ENCODE data around the gene TMEM131. TPM values are rescaled to one million over a fixed set of nuclear protein-coding genes. Genes with fewer than 3 reads are reported as not detected.

TMEM131 gene
- total RNA-seq, 2 donors from 2014 or later: 29.0 to 31.7 TPM

DNA sequence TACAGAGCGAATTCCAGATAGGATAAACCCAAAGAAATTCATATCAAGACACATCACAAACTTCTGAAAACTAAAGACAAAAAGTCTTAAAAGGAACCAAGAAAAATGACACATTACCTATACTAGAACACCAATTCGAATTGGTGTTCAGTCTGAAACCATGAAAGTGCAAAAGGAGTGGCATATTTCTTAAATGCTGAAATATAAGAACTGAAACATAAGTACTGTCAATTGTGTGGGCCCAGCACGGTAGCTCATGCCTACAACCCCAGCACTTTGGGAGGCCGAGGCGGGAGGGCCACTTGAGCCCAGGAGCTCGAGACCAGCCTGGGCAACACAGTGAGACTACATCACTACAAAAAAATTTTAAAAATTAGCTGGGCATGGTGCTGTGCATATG, 43.4 kb downstream of the TMEM131 start:
- DNase-seq (ENCODE audit: low spot score in 2 of 2) (no peak), ATAC-seq (no peak)
- no peaks in the 10 kb centered on the region for H3K9me3 Mint-ChIP-seq
- peak overlapping the region in 1 of 2 donors; percentile 72 for H3K27ac Mint-ChIP-seq
- H3K36me3 Mint-ChIP-seq: peaks cover 0 to 9% of the 10 kb centered on the region in 2 donors

- peak; percentile 51 to 99 for ATAC-seq
- Mint-ChIP-seq H3K27ac (peak overlapping the region; percentile 45 to 72), H3K9me3 (no peaks in the 10 kb centered on the region), H3K36me3 (peaks cover 0 to 9% of the 10 kb centered on the region in 2 donors)
- DNase-seq (ENCODE audit: low spot score in 2 of 2): no peak
Observed at GRCh38 chr2:97951155-97951680, 44.5 kb downstream of the TMEM131 start.

DNA sequence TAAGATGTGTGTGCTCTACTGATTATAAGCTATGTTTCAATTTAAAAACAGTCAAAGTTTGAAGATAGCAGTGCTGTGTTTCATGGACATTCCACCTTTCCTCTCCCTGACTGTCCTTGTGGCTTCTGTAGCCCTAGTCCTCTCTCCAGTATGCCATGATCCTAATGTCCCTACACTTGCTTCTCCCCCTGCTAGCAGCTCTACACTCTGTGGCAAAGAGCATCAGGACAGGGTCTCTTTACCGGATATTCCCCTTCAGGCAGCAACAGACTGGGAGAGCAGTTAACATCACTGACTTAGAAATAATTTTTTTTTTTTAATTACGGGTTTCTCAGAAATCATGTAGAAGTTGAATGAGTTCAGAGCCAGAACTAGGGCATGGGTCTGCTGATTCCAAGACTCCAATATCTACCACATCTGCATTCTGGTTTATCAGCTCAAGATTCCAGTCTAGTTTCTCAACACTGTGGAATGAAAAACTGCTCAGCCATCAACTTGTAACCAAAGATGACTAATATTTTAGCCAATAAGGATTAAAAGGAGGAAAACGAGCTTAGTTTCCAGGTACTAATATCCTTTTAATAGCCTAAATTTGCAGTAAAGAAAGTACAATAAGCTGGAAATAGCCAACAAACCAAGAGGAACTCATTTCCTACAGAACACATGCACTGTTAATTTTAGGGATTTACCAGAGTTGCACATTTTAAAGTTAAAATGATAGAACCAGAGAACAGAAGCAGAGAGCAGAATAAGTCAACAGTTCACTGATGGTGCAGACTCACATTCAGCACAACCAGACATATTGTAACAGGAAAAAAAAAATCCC, 45.2 kb downstream of the TMEM131 start:
- no peak for ATAC-seq
- no peak for DNase-seq (ENCODE audit: low spot score in 2 of 2)
- peaks cover 0 to 9% of the 10 kb centered on the region in 2 donors for H3K36me3 Mint-ChIP-seq
- H3K9me3 Mint-ChIP-seq: no peaks in the 10 kb centered on the region
- H3K27ac Mint-ChIP-seq: peak overlapping the region in 1 of 2 donors; percentile 57

DNA sequence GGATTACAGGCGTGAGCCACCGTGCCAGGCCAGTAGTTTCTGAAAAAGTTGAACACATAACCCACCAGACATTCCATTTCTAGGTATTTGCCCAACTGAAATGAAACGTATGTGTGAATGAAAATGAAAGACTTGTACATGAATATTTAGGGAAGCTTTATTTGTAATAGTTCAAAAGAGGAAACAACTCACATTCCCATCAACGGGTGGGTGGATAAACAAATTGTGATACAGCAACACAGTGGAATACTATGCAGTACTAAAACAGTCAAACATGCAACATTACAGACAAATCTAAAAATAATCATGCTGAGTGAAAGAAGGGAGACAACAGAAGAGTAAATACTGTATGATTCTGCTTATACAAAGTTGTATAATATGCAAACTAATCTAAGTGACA, 46.8 kb downstream of the TMEM131 start:
- Mint-ChIP-seq H3K27ac (no peak overlapping the region), H3K36me3 (peaks cover 0 to 9% of the 10 kb centered on the region in 2 donors), H3K9me3 (no peaks in the 10 kb centered on the region)
- DNase-seq (ENCODE audit: low spot score in 2 of 2) (no peak), ATAC-seq (no peak)

GRCh38 chr2:97945791-97946190, 50.0 kb downstream of the TMEM131 start:
- Mint-ChIP-seq H3K9me3 (no peaks in the 10 kb centered on the region), H3K36me3 (peaks cover 0 to 20% of the 10 kb centered on the region in 2 donors), H3K27ac (no peak overlapping the region)
- ATAC-seq: no peak
- DNase-seq (ENCODE audit: low spot score in 2 of 2): no peak

- no peaks in the 10 kb centered on the region for H3K9me3 Mint-ChIP-seq
- no peak for DNase-seq (ENCODE audit: low spot score in 2 of 2)
- peaks cover 4 to 27% of the 10 kb centered on the region in 2 donors for H3K36me3 Mint-ChIP-seq
- ATAC-seq: no peak
- H3K27ac Mint-ChIP-seq: peak overlapping the region in 1 of 2 donors; percentile 31
Observed at GRCh38 chr2:97936881-97937280, 58.9 kb downstream of the TMEM131 start.

DNA sequence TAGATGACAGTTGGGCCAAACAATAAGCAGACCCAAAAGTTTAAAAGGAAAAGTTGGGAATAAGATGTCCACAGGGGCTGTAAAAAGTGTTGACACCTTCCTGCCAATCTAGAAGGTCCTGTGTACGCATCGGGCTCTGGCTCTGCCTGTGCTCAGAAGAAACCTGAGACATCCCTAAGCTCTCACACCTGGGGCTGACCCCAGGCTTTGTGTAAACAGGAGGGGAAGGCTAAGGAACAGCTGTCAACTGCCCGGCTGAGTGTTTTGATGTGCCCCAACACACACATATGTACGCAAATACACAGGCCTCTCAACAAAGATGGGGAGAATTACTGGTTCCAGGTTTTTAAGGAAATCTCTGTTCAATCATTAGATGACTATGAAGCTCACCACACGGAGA, 59.5 kb downstream of the TMEM131 start:
- no peak for DNase-seq (ENCODE audit: low spot score in 2 of 2)
- no peak overlapping the region for H3K27ac Mint-ChIP-seq
- ATAC-seq: no peak
- H3K9me3 Mint-ChIP-seq: no peaks in the 10 kb centered on the region
- peaks cover 4 to 23% of the 10 kb centered on the region in 2 donors for H3K36me3 Mint-ChIP-seq

- no peaks in the 10 kb centered on the region for H3K9me3 Mint-ChIP-seq
- peak in 1 of 2 donors; percentile 14 for ATAC-seq
- no peak overlapping the region for H3K27ac Mint-ChIP-seq
- no peak for DNase-seq (ENCODE audit: low spot score in 2 of 2)
- H3K36me3 Mint-ChIP-seq: peaks cover 4 to 22% of the 10 kb centered on the region in 2 donors
Observed at GRCh38 chr2:97935719-97936161, 60.0 kb downstream of the TMEM131 start.

DNA sequence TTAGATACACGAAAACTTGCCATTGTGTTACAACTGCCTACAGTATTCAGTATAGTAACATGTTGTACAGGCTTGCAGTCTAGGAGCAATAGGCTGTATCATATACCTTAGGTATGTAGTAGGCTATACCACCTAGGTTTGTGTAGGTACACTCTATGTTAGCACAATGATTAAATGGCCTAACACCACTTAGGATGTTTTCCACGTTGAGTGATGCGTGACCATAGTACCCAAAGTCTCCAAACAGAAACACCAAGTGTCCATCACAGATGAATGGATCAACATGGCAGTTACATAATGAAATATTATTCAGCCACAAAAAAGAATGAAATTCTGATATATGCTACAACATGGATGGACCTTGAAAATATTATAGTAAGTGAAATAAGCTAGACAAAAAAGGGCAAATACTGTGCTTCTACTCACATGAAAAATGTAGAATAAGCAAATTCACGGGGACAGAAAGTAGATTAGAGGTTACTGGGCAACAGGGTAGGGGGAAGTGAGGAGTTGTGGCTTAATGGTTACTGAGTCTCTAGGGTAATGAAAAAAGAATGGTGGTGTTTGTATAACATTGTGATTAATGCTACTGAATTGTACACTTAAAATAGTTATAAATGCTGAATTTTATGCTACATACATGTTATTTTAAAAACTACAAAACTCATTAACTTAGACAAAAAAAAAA, 62.6 kb downstream of the TMEM131 start:
- no peak overlapping the region for H3K27ac Mint-ChIP-seq
- DNase-seq (ENCODE audit: low spot score in 2 of 2) (no peak), ATAC-seq (no peak)
- H3K36me3 Mint-ChIP-seq: peaks cover 0 to 7% of the 10 kb centered on the region in 2 donors
- H3K9me3 Mint-ChIP-seq: no peaks in the 10 kb centered on the region

DNA sequence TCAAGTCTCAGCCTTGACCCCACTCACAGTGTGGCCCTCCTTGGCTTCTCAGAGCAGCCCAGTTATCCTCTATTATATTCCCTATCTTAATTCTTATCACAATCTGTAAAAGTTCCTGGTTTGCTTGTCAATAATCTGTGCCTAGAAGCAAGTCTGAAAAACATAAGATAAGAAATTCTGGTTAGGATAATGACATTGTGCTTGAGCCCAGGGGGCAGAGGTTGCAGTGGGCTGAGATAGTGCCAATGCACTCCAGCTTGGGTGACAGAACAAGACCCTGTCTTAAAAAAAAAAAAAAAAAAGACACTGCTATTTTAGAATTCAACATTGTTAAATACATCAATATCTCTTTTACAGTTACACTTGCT, 63.9 kb downstream of the TMEM131 start:
- ATAC-seq (no peak), DNase-seq (ENCODE audit: low spot score in 2 of 2) (no peak)
- H3K27ac Mint-ChIP-seq: peak overlapping the region in 1 of 2 donors; percentile 15
- H3K9me3 Mint-ChIP-seq: no peaks in the 10 kb centered on the region
- H3K36me3 Mint-ChIP-seq: peaks cover 0 to under 1% of the 10 kb centered on the region in 2 donors

DNA sequence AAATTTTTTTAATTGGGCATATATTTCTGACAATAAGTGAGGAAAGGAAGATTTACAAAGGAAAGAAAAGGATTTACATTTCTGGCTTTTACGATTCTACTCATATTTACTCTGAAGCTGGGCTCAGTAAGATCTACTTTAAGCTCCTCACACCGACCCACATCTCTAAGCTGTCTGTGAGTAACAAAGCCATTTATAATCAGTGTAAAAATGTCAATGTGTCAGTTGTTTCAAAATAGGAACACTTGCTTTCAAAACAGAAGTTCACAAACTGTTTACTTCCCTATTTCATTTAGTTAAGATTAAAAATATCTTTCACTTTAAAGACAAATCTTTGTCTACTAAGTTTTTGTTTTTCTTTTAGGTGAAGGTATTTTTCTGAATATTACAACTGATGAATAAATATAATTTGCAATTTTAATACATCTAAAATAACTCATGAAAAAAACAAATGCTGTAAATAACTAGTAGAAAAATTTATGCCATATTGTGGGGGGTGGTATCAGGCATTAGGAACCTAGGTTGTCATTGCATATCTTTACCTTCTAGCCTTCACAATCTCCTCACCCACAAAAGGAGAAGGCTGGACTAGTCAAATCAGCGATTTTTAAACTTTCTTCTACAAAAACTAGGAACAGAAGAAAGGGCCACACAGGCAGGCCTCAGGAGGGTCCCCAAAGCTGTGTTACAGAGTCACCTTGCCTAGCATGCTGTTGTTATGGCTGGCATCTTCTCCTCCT, 64.5 kb downstream of the TMEM131 start:
- DNase-seq (ENCODE audit: low spot score in 2 of 2): no peak
- Mint-ChIP-seq H3K36me3 (peaks cover 0 to 6% of the 10 kb centered on the region in 2 donors), H3K9me3 (no peaks in the 10 kb centered on the region), H3K27ac (no peak overlapping the region)
- ATAC-seq: no peak

GRCh38 chr2:97928591-97928990, 67.2 kb downstream of the TMEM131 start:
- H3K27ac Mint-ChIP-seq: no peak overlapping the region
- DNase-seq (ENCODE audit: low spot score in 2 of 2): no peak
- H3K9me3 Mint-ChIP-seq: no peaks in the 10 kb centered on the region
- ATAC-seq: no peak
- peaks cover 0 to 9% of the 10 kb centered on the region in 2 donors for H3K36me3 Mint-ChIP-seq

GRCh38 chr2:97926946-97927345, 68.8 kb downstream of the TMEM131 start:
- Mint-ChIP-seq H3K9me3 (no peaks in the 10 kb centered on the region), H3K36me3 (peaks cover 6 to 9% of the 10 kb centered on the region in 2 donors), H3K27ac (no peak overlapping the region)
- DNase-seq (ENCODE audit: low spot score in 2 of 2) (no peak), ATAC-seq (no peak)

- H3K36me3 Mint-ChIP-seq: peaks cover 30 to 33% of the 10 kb centered on the region in 2 donors
- H3K27ac Mint-ChIP-seq: no peak overlapping the region
- no peak for ATAC-seq
- no peak for DNase-seq (ENCODE audit: low spot score in 2 of 2)
- peaks cover 6% of the 10 kb centered on the region in 2 donors for H3K9me3 Mint-ChIP-seq
Observed at GRCh38 chr2:97924194-97924593, 71.6 kb downstream of the TMEM131 start.

DNA sequence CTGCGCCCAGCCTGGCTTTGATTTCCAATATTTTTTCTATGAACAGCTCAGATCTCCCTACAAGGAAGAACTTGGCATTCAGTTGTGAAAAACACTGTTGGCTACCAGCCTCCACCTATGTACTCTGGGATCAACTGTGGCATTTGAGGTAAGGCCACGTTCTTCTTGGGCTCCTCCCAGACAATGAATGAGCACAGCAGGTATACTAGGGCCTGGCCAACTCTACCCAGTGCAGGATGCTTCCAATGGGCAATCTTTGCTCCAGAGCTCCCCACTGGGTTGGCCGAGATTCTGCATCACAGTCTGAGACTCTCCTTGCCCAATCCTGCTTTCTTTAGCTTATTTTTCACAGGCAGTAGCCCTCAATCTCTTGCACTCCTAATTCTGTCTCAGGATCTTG, 75.9 kb downstream of the TMEM131 start:
- Mint-ChIP-seq H3K9me3 (peaks cover 6 to 9% of the 10 kb centered on the region in 2 donors), H3K36me3 (peaks cover 36 to 37% of the 10 kb centered on the region in 2 donors), H3K27ac (no peak overlapping the region)

DNA sequence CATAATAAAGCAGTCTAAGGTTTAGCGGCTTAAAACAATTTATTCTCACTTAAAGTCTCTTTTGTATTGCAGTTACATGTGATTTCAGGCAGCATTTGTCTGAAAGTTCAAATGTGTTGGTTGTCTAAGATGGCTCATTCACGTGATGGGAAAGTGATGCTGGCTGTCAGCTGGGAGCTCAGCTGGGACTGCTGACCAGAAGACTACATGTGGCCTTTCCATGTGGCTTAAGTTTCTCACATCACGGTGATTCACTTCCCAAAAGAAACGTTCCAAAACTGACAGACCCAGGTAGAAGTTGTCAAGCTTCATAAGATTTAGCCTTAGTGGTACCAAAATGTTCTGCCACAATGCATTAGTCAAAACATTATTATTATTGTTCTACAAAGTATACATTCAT, 76.9 kb downstream of the TMEM131 start:
- Mint-ChIP-seq H3K9me3 (peaks cover 6 to 9% of the 10 kb centered on the region in 2 donors), H3K27ac (no peak overlapping the region), H3K36me3 (peaks cover 36 to 37% of the 10 kb centered on the region in 2 donors)
- DNase-seq (ENCODE audit: low spot score in 2 of 2) (no peak), ATAC-seq (no peak)

More for the DNA sequence above, 75.9 kb downstream of the TMEM131 start:
- no peak for ATAC-seq
- DNase-seq (ENCODE audit: low spot score in 2 of 2): no peak
